ENCODE measurements around the gene MLLT1.

MLLT1 gene

DNA sequence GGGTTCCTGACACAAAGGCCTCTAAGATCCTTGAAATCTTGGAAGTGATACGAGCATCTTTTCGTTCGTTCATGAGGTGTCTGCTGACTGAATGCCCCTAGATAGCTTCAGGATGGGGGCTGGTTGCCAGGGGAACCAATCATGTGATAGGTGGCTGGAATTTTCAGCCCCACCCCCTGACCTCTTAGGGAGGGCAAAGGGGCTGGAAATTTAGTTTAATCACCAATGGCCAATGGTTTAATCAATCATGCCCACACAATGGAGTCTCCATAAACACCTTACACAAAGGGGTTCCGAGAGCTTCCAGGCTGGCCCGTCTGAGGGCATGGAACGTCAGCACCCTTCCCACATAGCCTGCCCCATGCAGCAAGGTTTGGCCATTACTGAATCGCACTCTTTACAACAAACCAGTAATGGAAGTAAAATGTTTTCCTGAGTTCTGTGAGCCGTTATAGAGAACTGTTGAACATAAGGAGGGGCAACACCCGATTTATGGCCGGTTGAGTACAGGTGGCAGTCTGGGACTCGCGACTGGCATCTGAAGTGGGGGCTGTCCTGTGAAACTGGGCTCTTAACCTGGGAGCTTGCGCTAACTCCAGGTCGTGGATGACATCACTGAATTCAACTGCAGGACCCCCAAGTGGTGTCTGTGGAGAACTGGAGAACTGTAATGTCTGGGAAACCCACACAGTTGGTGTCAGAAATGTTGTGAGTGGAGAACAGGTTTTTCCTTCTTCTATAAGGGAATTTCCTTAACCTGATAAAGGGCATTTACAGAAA is 25.6 kb downstream of the MLLT1 start:
- no peak overlapping the region for H3K27ac ChIP-seq
- H3K4me3 ChIP-seq (ENCODE audit: low read depth in 1 of 2, low read length in 1 of 2), result no peak overlapping the region
- TF ChIP-seq, protein P1, sequence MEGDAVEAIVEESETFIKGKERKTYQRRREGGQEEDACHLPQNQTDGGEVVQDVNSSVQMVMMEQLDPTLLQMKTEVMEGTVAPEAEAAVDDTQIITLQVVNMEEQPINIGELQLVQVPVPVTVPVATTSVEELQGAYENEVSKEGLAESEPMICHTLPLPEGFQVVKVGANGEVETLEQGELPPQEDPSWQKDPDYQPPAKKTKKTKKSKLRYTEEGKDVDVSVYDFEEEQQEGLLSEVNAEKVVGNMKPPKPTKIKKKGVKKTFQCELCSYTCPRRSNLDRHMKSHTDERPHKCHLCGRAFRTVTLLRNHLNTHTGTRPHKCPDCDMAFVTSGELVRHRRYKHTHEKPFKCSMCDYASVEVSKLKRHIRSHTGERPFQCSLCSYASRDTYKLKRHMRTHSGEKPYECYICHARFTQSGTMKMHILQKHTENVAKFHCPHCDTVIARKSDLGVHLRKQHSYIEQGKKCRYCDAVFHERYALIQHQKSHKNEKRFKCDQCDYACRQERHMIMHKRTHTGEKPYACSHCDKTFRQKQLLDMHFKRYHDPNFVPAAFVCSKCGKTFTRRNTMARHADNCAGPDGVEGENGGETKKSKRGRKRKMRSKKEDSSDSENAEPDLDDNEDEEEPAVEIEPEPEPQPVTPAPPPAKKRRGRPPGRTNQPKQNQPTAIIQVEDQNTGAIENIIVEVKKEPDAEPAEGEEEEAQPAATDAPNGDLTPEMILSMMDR (IDR thresholded peaks at IDR 0.05), result no peak
- peaks cover 12% of the 10 kb centered on the region for H3K36me3 ChIP-seq
- H3K4me1 ChIP-seq (ENCODE audit: control insufficient read depth in 1 of 2, insufficient read depth in 1 of 2, low read depth in 1 of 2, low read length in 1 of 2), result peaks cover 26 to 33% of the 10 kb centered on the region in 2 experiments
- no peaks in the 10 kb centered on the region for H3K9me3 ChIP-seq
- H3K27me3 ChIP-seq, result no peaks in the 10 kb centered on the region

DNA sequence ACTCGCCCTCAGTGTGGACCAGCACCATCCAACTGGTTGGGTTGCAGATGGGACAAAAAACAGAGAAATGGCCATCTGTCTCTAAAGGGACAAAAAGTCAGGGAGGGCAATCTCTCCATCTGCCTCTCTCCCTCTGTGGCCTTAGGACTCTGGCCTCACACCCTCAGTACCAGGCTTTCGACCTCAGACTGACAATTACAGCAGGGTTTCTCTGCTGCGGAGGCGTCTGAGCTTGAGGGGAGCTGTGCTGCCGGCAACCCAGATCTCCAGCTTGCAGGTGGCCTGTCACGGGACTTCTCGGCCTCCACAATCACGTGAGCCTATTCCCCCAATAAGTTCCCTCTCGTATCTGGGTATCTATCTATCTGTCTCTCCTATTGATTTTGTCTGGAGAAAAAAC is 27.7 kb downstream of the MLLT1 start:
- Histone ChIP-seq H3K4me1 (ENCODE audit: control insufficient read depth in 1 of 2, insufficient read depth in 1 of 2, low read depth in 1 of 2, low read length in 1 of 2) (peaks cover 34 to 41% of the 10 kb centered on the region in 2 experiments), H3K27me3 (no peaks in the 10 kb centered on the region), H3K9me3 (no peaks in the 10 kb centered on the region), H3K4me3 (ENCODE audit: low read depth in 1 of 2, low read length in 1 of 2) (no peak overlapping the region), H3K36me3 (no peaks in the 10 kb centered on the region), H3K27ac (no peak overlapping the region)
- TF ChIP-seq, protein P1 (IDR thresholded peaks at IDR 0.05), result no peak

DNA sequence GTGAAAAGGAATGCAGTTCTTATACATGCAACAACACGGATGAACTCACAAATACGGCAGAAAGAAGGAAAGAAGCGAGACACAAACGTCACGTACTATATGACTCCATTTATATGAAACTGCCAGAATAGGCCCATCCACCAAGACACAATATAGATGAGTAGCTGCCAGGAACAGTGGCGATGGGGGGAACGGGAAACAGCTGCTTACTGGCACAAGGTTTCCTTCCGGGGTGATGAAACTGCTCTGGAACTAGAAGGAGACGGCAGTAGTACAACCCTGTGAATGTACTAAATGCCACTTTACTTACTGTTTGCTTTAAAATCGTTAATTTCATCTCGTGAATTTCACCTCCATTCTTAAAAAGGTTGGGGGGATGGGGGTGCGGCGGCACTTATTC is 28.9 kb downstream of the MLLT1 start:
- H3K27ac ChIP-seq, result peak overlapping the region; percentile 69
- H3K27me3 ChIP-seq, result no peaks in the 10 kb centered on the region
- H3K4me1 ChIP-seq (ENCODE audit: control insufficient read depth in 1 of 2, insufficient read depth in 1 of 2, low read depth in 1 of 2, low read length in 1 of 2), result peaks cover 34 to 41% of the 10 kb centered on the region in 2 experiments
- H3K36me3 ChIP-seq, result no peaks in the 10 kb centered on the region
- H3K4me3 ChIP-seq (ENCODE audit: low read depth in 1 of 2, low read length in 1 of 2), result peak overlapping the region; percentile 12 to 49
- TF ChIP-seq, protein P1 (IDR thresholded peaks at IDR 0.05), result no peak
- no peaks in the 10 kb centered on the region for H3K9me3 ChIP-seq

DNA sequence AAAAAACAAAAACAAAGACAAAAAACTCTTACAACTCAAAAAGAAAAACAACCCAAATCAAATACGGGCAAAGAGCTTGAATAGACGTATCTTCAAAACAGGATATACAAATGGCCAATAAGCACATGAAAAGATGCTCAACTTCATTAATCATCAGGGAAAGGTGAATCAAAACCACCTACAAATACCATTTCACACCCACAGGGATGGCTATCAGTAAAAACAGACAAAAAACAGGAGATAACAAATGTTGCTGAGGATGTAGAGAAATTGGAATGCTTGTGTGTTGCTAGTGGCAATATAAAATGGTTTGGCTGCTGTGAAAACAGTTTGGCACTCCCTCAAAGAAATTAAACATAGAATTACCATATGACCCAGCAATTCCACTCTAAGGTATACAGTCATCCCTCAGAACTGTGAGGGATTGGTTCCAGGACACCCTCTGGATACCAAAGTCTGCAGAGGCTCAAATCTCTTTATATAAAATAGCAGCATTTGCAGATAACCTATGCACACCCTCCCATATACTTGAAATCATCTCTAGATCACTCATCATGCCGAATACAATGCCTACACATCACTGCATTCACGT is 29.7 kb downstream of the MLLT1 start:
- H3K4me1 ChIP-seq (ENCODE audit: control insufficient read depth in 1 of 2, insufficient read depth in 1 of 2, low read depth in 1 of 2, low read length in 1 of 2), result peaks cover 34 to 41% of the 10 kb centered on the region in 2 experiments
- no peaks in the 10 kb centered on the region for H3K27me3 ChIP-seq
- H3K36me3 ChIP-seq, result no peaks in the 10 kb centered on the region
- peak overlapping the region; percentile 69 for H3K27ac ChIP-seq
- H3K9me3 ChIP-seq, result no peaks in the 10 kb centered on the region
- H3K4me3 ChIP-seq (ENCODE audit: low read depth in 1 of 2, low read length in 1 of 2), result no peak overlapping the region
- TF ChIP-seq, protein P1 (IDR thresholded peaks at IDR 0.05), result no peak

DNA sequence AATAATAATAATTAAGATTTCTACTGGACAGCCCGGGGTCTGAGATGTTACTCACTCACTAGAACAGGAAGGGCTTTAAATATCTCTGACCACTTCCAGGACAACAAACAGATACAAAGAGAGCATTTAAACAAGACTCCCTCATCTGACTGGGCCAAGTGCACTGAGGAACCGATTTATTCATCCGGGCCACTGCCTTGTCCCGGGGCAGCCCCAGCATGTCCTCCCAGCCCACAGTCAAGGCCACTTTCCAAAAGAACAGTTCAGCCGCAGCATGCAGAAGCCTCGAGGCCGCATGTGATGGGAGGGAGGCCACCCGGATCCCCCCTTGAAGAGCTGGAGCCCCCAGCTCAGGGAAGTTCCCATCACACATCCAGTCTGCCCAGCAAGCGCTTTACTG is 30.5 kb downstream of the MLLT1 start:
- no peak overlapping the region for H3K4me3 ChIP-seq (ENCODE audit: low read depth in 1 of 2, low read length in 1 of 2)

More for the DNA sequence above, 30.5 kb downstream of the MLLT1 start:
- no peaks in the 10 kb centered on the region for H3K27me3 ChIP-seq
- TF ChIP-seq, protein P1 (IDR thresholded peaks at IDR 0.05), result no peak
- no peak overlapping the region for H3K27ac ChIP-seq
- peaks cover 34 to 46% of the 10 kb centered on the region in 2 experiments for H3K4me1 ChIP-seq (ENCODE audit: control insufficient read depth in 1 of 2, insufficient read depth in 1 of 2, low read depth in 1 of 2, low read length in 1 of 2)
- H3K36me3 ChIP-seq, result no peaks in the 10 kb centered on the region
- no peaks in the 10 kb centered on the region for H3K9me3 ChIP-seq
